ENCODE data around the gene RABGAP1L.

Gene RABGAP1L

GRCh38 chr1:174671826-174672225 lies 512.5 kb downstream of the RABGAP1L start:
- DNase-seq (ENCODE audit: low read depth), result no peak
- no peak overlapping the region for H3K4me3 ChIP-seq (ENCODE audit: low read depth, low read length)
- no peak for TF ChIP-seq MYC (IDR thresholded peaks at IDR 0.05; ENCODE audit: low read depth, low read length)
- TF ChIP-seq POLR2A (IDR thresholded peaks at IDR 0.05; ENCODE audit: extremely low read depth, insufficient read length), result no peak
- no peak for TF ChIP-seq MAX (IDR thresholded peaks at IDR 0.05; ENCODE audit: low read depth, low read length)
- TF ChIP-seq CTCF (IDR thresholded peaks at IDR 0.05; ENCODE audit: low read depth, low read length), result no peak

- DNase-seq (ENCODE audit: low read depth), result no peak
- TF ChIP-seq MAX (IDR thresholded peaks at IDR 0.05; ENCODE audit: low read depth, low read length), result no peak
- TF ChIP-seq MYC (IDR thresholded peaks at IDR 0.05; ENCODE audit: low read depth, low read length), result no peak
- TF ChIP-seq POLR2A (IDR thresholded peaks at IDR 0.05; ENCODE audit: extremely low read depth, insufficient read length), result no peak
- no peak for TF ChIP-seq CTCF (IDR thresholded peaks at IDR 0.05; ENCODE audit: low read depth, low read length)
- no peak overlapping the region for H3K4me3 ChIP-seq (ENCODE audit: low read depth, low read length)
Measured at GRCh38 chr1:174676856-174677255, 517.5 kb downstream of the RABGAP1L start.

- TF ChIP-seq CTCF (IDR thresholded peaks at IDR 0.05; ENCODE audit: low read depth, low read length) (no peak), POLR2A (IDR thresholded peaks at IDR 0.05; ENCODE audit: extremely low read depth, insufficient read length) (no peak), MYC (IDR thresholded peaks at IDR 0.05; ENCODE audit: low read depth, low read length) (no peak), MAX (IDR thresholded peaks at IDR 0.05; ENCODE audit: low read depth, low read length) (no peak)
- no peak overlapping the region for H3K4me3 ChIP-seq (ENCODE audit: low read depth, low read length)
- no peak for DNase-seq (ENCODE audit: low read depth)
Measured at GRCh38 chr1:174678657-174679056, 519.3 kb downstream of the RABGAP1L start.

- TF ChIP-seq MYC (IDR thresholded peaks at IDR 0.05; ENCODE audit: low read depth, low read length), result no peak
- TF ChIP-seq CTCF (IDR thresholded peaks at IDR 0.05; ENCODE audit: low read depth, low read length), result no peak
- no peak for TF ChIP-seq MAX (IDR thresholded peaks at IDR 0.05; ENCODE audit: low read depth, low read length)
- TF ChIP-seq POLR2A (IDR thresholded peaks at IDR 0.05; ENCODE audit: extremely low read depth, insufficient read length), result no peak
- H3K4me3 ChIP-seq (ENCODE audit: low read depth, low read length), result no peak overlapping the region
- no peak for DNase-seq (ENCODE audit: low read depth)
Measured at GRCh38 chr1:174680101-174680500, 520.8 kb downstream of the RABGAP1L start.

- DNase-seq (ENCODE audit: low read depth), result no peak
- TF ChIP-seq MYC (IDR thresholded peaks at IDR 0.05; ENCODE audit: low read depth, low read length) (no peak), POLR2A (IDR thresholded peaks at IDR 0.05; ENCODE audit: extremely low read depth, insufficient read length) (no peak), CTCF (IDR thresholded peaks at IDR 0.05; ENCODE audit: low read depth, low read length) (no peak), MAX (IDR thresholded peaks at IDR 0.05; ENCODE audit: low read depth, low read length) (no peak)
- no peak overlapping the region for H3K4me3 ChIP-seq (ENCODE audit: low read depth, low read length)
Measured at GRCh38 chr1:174682419-174683008, 523.2 kb downstream of the RABGAP1L start.
